Measurements from ENCODE around the gene COL8A1. TPM values are rescaled to one million over a fixed set of nuclear protein-coding genes. Genes with fewer than 3 reads are reported as not detected.

Gene COL8A1
- total RNA-seq, 1 experiment from 2014 or later: 8.1 TPM

DNA sequence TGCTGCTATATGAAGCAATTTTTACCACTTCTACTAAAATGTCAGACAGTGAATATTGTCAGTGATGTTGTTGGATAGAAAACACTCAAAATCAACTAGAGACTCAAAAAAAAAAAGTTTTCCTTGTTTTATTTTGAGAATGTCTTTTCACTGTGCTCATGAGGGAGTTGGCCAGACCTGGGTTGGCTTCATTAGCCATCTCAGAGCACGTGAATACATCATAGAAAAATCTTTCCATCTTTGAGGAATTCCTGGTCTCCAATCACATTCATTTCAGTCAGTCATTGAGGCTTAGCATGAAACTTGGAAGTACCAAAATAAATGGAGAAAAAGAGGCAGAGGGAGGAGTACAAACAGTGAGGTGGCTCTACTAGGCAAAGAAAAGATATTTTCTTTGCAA is 121.6 kb downstream of the COL8A1 start:
- Histone ChIP-seq H3K36me3 (ENCODE audit: low read depth) (no peaks in the 10 kb centered on the region), H3K9me2 (ENCODE audit: insufficient read depth) (peaks cover 3% of the 10 kb centered on the region), H3K4me2 (no peak overlapping the region), H2AFZ (no peak overlapping the region), H3K27me3 (ENCODE audit: insufficient read depth, low read depth) (peaks cover 9% of the 10 kb centered on the region; the same call in 1 of the 2 replicates), H3K9me3 (ENCODE audit: insufficient read depth, low read depth) (no peaks in the 10 kb centered on the region), H3K27ac (no peak overlapping the region), H3F3A (ENCODE audit: insufficient read depth, low read depth) (no peaks in the 10 kb centered on the region), H3K4me3 (no peak overlapping the region), H4K20me1 (ENCODE audit: insufficient read depth) (no peaks in the 10 kb centered on the region), H3K79me2 (ENCODE audit: low read depth) (no peaks in the 10 kb centered on the region), H3K4me1 (replicated peaks; ENCODE audit: insufficient read depth) (no peaks in the 10 kb centered on the region)
- intact Hi-C loops (cut with micrococcal nuclease; ENCODE audit: unreplicated experiment): no loop called here
- no peak for DNase-seq
- ChIA-PET POLR2A (ENCODE audit: unreplicated experiment) (no interaction called here), CTCF (no interaction called here)
- BruUV-seq (replicated peaks): no TSS peak
- TF ChIP-seq EZH2 (IDR thresholded peaks at IDR 0.05; ENCODE audit: low read depth): no peak
- TF ChIP-seq, protein P1, sequence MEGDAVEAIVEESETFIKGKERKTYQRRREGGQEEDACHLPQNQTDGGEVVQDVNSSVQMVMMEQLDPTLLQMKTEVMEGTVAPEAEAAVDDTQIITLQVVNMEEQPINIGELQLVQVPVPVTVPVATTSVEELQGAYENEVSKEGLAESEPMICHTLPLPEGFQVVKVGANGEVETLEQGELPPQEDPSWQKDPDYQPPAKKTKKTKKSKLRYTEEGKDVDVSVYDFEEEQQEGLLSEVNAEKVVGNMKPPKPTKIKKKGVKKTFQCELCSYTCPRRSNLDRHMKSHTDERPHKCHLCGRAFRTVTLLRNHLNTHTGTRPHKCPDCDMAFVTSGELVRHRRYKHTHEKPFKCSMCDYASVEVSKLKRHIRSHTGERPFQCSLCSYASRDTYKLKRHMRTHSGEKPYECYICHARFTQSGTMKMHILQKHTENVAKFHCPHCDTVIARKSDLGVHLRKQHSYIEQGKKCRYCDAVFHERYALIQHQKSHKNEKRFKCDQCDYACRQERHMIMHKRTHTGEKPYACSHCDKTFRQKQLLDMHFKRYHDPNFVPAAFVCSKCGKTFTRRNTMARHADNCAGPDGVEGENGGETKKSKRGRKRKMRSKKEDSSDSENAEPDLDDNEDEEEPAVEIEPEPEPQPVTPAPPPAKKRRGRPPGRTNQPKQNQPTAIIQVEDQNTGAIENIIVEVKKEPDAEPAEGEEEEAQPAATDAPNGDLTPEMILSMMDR (conservative IDR thresholded peaks at IDR 0.05): no peak

DNA sequence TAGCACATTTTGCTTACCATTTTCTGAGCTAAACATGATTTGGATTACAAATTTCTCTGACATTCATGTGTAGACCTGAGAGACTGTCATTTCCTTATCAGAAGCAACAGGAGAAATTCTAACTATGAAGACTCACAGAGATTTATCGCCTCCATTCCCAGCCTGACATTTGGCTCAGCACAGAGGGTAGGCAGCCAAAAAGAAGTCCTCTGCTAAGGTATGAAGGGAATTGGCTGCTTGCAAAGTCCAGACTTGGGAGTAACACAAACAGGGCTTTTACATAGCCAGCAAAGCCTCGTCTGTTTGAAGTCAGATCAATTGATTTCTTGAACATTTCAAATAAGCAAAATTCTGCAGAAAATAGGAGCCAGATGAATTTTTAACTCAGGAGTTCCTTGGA is 122.2 kb downstream of the COL8A1 start:
- BruUV-seq (replicated peaks): no TSS peak
- H3K9me2 ChIP-seq (ENCODE audit: insufficient read depth): peaks cover 3% of the 10 kb centered on the region
- intact Hi-C loops (cut with micrococcal nuclease; ENCODE audit: unreplicated experiment): no loop called here
- no peaks in the 10 kb centered on the region for H3K79me2 ChIP-seq (ENCODE audit: low read depth)
- no peak overlapping the region for H3K4me2 ChIP-seq
- no peaks in the 10 kb centered on the region for H3K36me3 ChIP-seq (ENCODE audit: low read depth)
- DNase-seq: no peak
- H3K9me3 ChIP-seq (ENCODE audit: insufficient read depth, low read depth): no peaks in the 10 kb centered on the region
- H3K27me3 ChIP-seq (ENCODE audit: insufficient read depth, low read depth): peaks cover 9% of the 10 kb centered on the region; the same call in 1 of the 2 replicates
- no peak overlapping the region for H3K27ac ChIP-seq
- no peak overlapping the region for H3K4me3 ChIP-seq
- no peaks in the 10 kb centered on the region for H3K4me1 ChIP-seq (replicated peaks; ENCODE audit: insufficient read depth)
- H4K20me1 ChIP-seq (ENCODE audit: insufficient read depth): no peaks in the 10 kb centered on the region
- ChIA-PET CTCF (no interaction called here), POLR2A (ENCODE audit: unreplicated experiment) (no interaction called here)
- no peaks in the 10 kb centered on the region for H3F3A ChIP-seq (ENCODE audit: insufficient read depth, low read depth)
- H2AFZ ChIP-seq: no peak overlapping the region
- TF ChIP-seq, protein P1 (conservative IDR thresholded peaks at IDR 0.05): no peak
- no peak for TF ChIP-seq EZH2 (IDR thresholded peaks at IDR 0.05; ENCODE audit: low read depth)

DNA sequence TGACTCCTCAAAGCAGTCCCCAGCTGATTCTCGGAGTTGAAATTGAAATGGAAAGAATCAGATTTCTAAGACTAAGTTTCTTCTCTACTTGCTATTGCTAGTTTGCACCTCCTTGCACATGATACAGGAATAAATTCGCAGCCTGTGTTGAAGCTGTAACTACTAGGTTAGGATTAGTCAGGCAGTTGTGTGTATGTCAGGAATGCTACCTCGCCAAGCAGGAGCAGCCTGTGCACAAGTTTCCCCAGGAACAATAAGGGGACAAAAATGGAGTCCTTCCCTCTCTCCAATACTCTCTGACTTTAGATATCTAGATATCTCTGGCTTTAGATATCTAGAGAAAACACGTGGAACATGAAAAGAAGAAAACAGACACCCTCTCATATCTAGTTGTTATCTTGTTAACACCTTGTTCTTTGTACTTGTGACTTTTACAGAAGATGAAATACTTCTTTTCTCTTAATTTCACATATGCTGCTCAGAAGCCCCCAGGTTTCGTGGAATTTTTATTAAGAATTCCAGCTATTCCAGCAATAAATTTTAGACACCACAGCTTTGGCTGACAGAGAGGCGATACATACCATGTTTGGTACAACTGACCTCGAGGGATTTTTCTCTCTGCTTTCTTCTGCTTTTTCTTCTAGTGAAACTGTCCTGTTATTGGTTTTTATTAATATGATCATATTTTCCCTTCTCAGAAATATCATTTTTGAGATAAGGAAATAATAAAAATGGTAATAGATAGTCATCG is 123.2 kb downstream of the COL8A1 start:
- no peak for DNase-seq
- no peak for TF ChIP-seq EZH2 (IDR thresholded peaks at IDR 0.05; ENCODE audit: low read depth)
- TF ChIP-seq, protein P1 (conservative IDR thresholded peaks at IDR 0.05): no peak
- Histone ChIP-seq H3K27ac (no peak overlapping the region), H4K20me1 (ENCODE audit: insufficient read depth) (no peaks in the 10 kb centered on the region), H3K4me1 (replicated peaks; ENCODE audit: insufficient read depth) (no peaks in the 10 kb centered on the region), H3K36me3 (ENCODE audit: low read depth) (no peaks in the 10 kb centered on the region), H2AFZ (no peak overlapping the region), H3K79me2 (ENCODE audit: low read depth) (no peaks in the 10 kb centered on the region), H3K4me2 (no peak overlapping the region), H3K4me3 (no peak overlapping the region), H3K9me2 (ENCODE audit: insufficient read depth) (peaks cover 3% of the 10 kb centered on the region), H3K9me3 (ENCODE audit: insufficient read depth, low read depth) (no peaks in the 10 kb centered on the region), H3F3A (ENCODE audit: insufficient read depth, low read depth) (no peaks in the 10 kb centered on the region), H3K27me3 (ENCODE audit: insufficient read depth, low read depth) (peaks cover 9% of the 10 kb centered on the region; the same call in 1 of the 2 replicates)
- no TSS peak for BruUV-seq (replicated peaks)
- ChIA-PET CTCF (no interaction called here), POLR2A (ENCODE audit: unreplicated experiment) (no interaction called here)
- intact Hi-C loops (cut with micrococcal nuclease; ENCODE audit: unreplicated experiment): no loop called here

All from PC-9 (cell line).